Mesenchymal stem cell (in vitro differentiated cells and primary cell): Measurements from ENCODE around the gene FOXJ3.
A peak's percentile ranks its signal among the peaks of the same experiment; 100 is the strongest.

Experiments used
- DNase-seq: peaks from one replicate; pipeline ENCODE4 v3.0.0-alpha.2; 2013
- H2AFZ ChIP-seq: one replicate; pipeline ENCODE4 v1.6.1; 2013; ENCODE audit warnings: low read depth, mild to moderate bottlenecking, control low read depth, inconsistent platforms, low read length, moderate library complexity
- H2AK5ac ChIP-seq: 2 replicates; pipeline ENCODE4 v1.6.1; 2013; ENCODE audit warnings: low read length, moderate library complexity, mild to moderate bottlenecking, inconsistent platforms; ENCODE audit not compliant: severe bottlenecking
- H2BK120ac ChIP-seq: one replicate; pipeline ENCODE4 v1.6.1; 2013; ENCODE audit warnings: low read depth, mild to moderate bottlenecking, inconsistent platforms, low read length, moderate library complexity
- H2BK12ac ChIP-seq, 2 experiments: one replicate each; pipeline ENCODE4 v1.6.1; 2013; ENCODE audit warnings: inconsistent platforms in 2 of 2, low read length in 2 of 2, mild to moderate bottlenecking in 2 of 2, moderate library complexity in 2 of 2, control low read depth in 1 of 2
- H2BK15ac ChIP-seq: one replicate; pipeline ENCODE4 v1.6.1; 2013; ENCODE audit warnings: mild to moderate bottlenecking, low read depth, inconsistent platforms; ENCODE audit not compliant: poor library complexity, severe bottlenecking
- H2BK5ac ChIP-seq: 2 replicates; pipeline ENCODE4 v1.6.1; 2013; ENCODE audit warnings: low read depth, mild to moderate bottlenecking, low read length, control low read depth, inconsistent platforms; ENCODE audit not compliant: poor library complexity, severe bottlenecking
- H3K14ac ChIP-seq, 2 experiments: one replicate each; pipeline ENCODE4 v1.6.1; 2013; ENCODE audit warnings: inconsistent platforms in 2 of 2, low read length in 2 of 2, control low read depth in 1 of 2, mild to moderate bottlenecking in 1 of 2, moderate library complexity in 1 of 2
- H3K18ac ChIP-seq, 2 experiments: one replicate each; pipeline ENCODE4 v1.6.1; 2013; ENCODE audit warnings: inconsistent platforms in 2 of 2, low read length in 2 of 2, control low read depth in 1 of 2, low read depth in 1 of 2, mild to moderate bottlenecking in 1 of 2
- H3K23ac ChIP-seq, 2 experiments: one replicate each; pipeline ENCODE4 v1.6.1; 2013; ENCODE audit warnings: inconsistent platforms in 2 of 2, low read length in 2 of 2, mild to moderate bottlenecking in 2 of 2, moderate library complexity in 2 of 2, control low read depth in 1 of 2
- H3K27ac ChIP-seq: 2 replicates; pipeline ENCODE4 v1.5.1; 2013; ENCODE audit warnings: mild to moderate bottlenecking, moderate library complexity, low read length, control low read depth, inconsistent platforms; ENCODE audit not compliant: poor library complexity, severe bottlenecking
- H3K27me3 ChIP-seq, 2 experiments: 2 replicates each; pipeline versions ENCODE4 v1.6.1 to v1.7.0; 2013; ENCODE audit warnings: low read length in 2 of 2, mild to moderate bottlenecking in 2 of 2, moderate library complexity in 2 of 2, control low read depth in 1 of 2, inconsistent platforms in 1 of 2; ENCODE audit not compliant: control insufficient read depth in 1 of 2, insufficient read depth in 1 of 2
- H3K36me3 ChIP-seq, 2 experiments: 2 replicates each; pipeline versions ENCODE4 v1.6.1 to v1.7.0; 2013; ENCODE audit warnings: low read length in 2 of 2, control low read depth in 1 of 2, inconsistent platforms in 1 of 2, low read depth in 1 of 2, mild to moderate bottlenecking in 1 of 2; ENCODE audit not compliant: insufficient read depth in 2 of 2, control insufficient read depth in 1 of 2
- H3K4ac ChIP-seq, 2 experiments: one replicate each; pipeline ENCODE4 v1.6.1; 2013; ENCODE audit warnings: inconsistent platforms in 2 of 2, low read length in 2 of 2, mild to moderate bottlenecking in 2 of 2, moderate library complexity in 2 of 2, control low read depth in 1 of 2, low read depth in 1 of 2
- H3K4me1 ChIP-seq: 2 replicates; pipeline ENCODE4 v1.6.1; 2013; ENCODE audit warnings: low read depth, low read length, control low read depth; ENCODE audit not compliant: control insufficient read depth, insufficient read depth
- H3K4me2 ChIP-seq: 2 replicates; pipeline ENCODE4 v1.6.1; 2013; ENCODE audit warnings: low read length, mild to moderate bottlenecking, inconsistent platforms; ENCODE audit not compliant: poor library complexity, severe bottlenecking
- H3K4me3 ChIP-seq, 2 experiments: 2 replicates each; pipeline versions ENCODE4 v1.5.1 to v1.7.0; 2013; ENCODE audit warnings: low read length in 2 of 2, mild to moderate bottlenecking in 2 of 2, control low read depth in 1 of 2, low read depth in 1 of 2; ENCODE audit not compliant: insufficient read depth in 1 of 2
- H3K79me1 ChIP-seq: replicated peaks from 2 replicates; pipeline ENCODE4 v1.6.1; 2013; ENCODE audit warnings: mild to moderate bottlenecking, control low read depth, low read length, inconsistent platforms; ENCODE audit not compliant: poor library complexity, severe bottlenecking
- H3K9ac ChIP-seq: 2 replicates; pipeline ENCODE4 v1.7.0; 2013; ENCODE audit warnings: mild to moderate bottlenecking, low read length, moderate library complexity
- H3K9me3 ChIP-seq: 2 replicates; pipeline ENCODE4 v1.7.0; 2013; ENCODE audit warnings: mild to moderate bottlenecking, low read length; ENCODE audit not compliant: control insufficient read depth
- H4K8ac ChIP-seq: one replicate; pipeline ENCODE4 v1.6.1; 2013; ENCODE audit warnings: inconsistent platforms, mild to moderate bottlenecking, low read length, moderate library complexity
- H4K91ac ChIP-seq: one replicate; pipeline ENCODE4 v1.6.1; 2013; ENCODE audit warnings: mild to moderate bottlenecking, low read length, inconsistent platforms
- WGBS: methylation state at CpG from one replicate; pipeline ENCODE4 v1.1.7; 2013; ENCODE audit warnings: mixed read lengths; 5-methylcytosine and 5-hydroxymethylcytosine counted together

The FOXJ3 gene

DNA sequence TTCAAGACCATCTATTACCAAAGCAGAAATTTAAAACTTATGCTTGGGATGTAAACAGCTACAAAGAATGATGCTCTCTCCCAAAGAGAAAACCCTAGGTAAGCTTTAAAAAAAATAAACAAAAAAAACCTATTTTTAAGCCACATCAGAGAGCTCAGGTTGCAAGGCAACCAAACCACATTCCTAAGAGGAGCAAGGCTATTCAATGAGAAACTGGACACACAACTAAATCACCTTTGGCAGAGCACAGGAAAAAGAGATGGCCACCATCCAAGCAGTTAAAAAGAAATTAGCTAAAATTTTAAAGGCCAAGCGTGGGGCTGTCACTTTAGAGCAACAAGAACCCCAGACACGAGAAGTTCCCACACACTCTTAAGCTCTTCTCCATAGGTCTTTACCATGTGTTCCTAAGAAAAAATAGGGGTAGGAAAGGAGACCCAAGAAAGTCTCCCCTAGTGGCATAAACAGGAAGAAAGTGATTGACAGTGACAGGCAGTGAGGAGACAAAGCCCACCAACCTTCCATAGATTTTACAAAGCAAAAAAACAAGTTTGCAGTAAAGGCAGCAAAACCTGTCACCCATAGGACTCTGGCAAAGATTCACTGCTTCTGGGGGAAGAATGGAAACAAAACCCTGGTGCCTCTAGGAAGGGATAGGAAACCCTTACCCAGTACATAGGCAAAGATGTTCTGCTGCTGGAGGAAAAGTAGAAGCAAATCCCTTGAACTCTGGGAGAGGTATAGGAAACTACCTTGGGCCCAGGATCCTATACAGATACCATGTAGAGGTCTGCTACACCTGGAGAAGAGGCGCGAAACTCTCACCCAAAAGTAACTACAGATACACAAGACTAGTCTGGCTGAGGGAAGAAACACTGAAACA, 68.5 kb downstream of the FOXJ3 start:
- Histone ChIP-seq H2AFZ (no peak overlapping the region), H3K27ac (no peak overlapping the region), H3K36me3 (peaks cover 0 to 34% of the 10 kb centered on the region in 2 experiments), H2BK12ac (no peak overlapping the region), H3K4me3 (no peak overlapping the region), H3K79me1 (peaks cover 25% of the 10 kb centered on the region), H3K4me1 (no peaks in the 10 kb centered on the region), H2AK5ac (no peak overlapping the region), H3K9me3 (no peaks in the 10 kb centered on the region), H3K4me2 (no peak overlapping the region), H2BK120ac (no peak overlapping the region), H4K8ac (no peak overlapping the region), H3K18ac (no peak overlapping the region), H4K91ac (no peak overlapping the region), H3K4ac (no peak overlapping the region), H2BK15ac (no peak overlapping the region), H3K14ac (no peak overlapping the region), H3K9ac (no peak overlapping the region), H3K27me3 (no peaks in the 10 kb centered on the region), H2BK5ac (no peak overlapping the region), H3K23ac (no peak overlapping the region)
- no peak for DNase-seq
- 98% methylated on average over 3 of the region's 4 CpGs for WGBS

DNA sequence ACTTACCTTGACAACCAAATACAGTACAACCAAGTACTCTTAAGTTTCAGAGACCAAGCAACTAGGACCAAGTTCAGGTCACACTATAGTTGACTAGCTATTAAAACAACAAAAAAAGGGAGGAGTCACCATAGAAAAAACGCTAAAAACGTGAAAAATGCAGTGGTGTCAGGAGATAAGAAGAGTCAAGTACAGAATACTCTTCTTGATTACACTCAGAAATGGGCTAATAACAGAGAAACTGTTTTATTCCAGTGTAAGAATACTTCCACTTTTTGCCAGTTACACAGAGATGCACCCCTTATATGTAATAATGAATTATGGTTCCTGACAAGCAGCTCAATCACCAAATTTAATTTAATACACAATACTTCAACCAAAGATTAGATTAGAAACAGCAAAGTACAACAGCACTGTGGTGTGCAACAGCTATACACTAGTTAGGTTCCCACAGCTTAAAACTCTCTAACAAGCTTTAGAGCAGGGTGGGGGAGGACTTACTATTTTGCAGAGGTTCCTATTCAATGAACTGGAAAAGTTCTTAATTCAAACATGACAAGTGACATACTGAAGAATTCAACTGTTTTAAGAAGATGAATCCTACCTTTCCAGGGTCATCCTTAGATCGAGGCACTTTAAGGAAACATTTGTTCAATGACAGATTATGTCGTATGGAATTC, 70.4 kb downstream of the FOXJ3 start:
- H3K4me3 ChIP-seq, result no peak overlapping the region
- H2AK5ac ChIP-seq, result no peak overlapping the region
- H3K27me3 ChIP-seq, result no peaks in the 10 kb centered on the region
- no peak overlapping the region for H2BK12ac ChIP-seq
- no peak overlapping the region for H3K27ac ChIP-seq
- no peak overlapping the region for H3K4me2 ChIP-seq
- H3K4ac ChIP-seq, result no peak overlapping the region
- no peak overlapping the region for H3K9ac ChIP-seq
- WGBS, result 100% methylated on average over 2 of the region's 4 CpGs
- no peak overlapping the region for H2BK5ac ChIP-seq
- H3K14ac ChIP-seq, result no peak overlapping the region
- no peak overlapping the region for H2BK120ac ChIP-seq
- no peak overlapping the region for H2BK15ac ChIP-seq
- no peak overlapping the region for H2AFZ ChIP-seq
- no peak overlapping the region for H3K18ac ChIP-seq
- H4K8ac ChIP-seq, result no peak overlapping the region
- peaks cover 3 to 37% of the 10 kb centered on the region in 2 experiments for H3K36me3 ChIP-seq
- no peaks in the 10 kb centered on the region for H3K9me3 ChIP-seq
- no peak overlapping the region for H4K91ac ChIP-seq
- peaks cover 26% of the 10 kb centered on the region for H3K79me1 ChIP-seq
- no peak for DNase-seq
- H3K4me1 ChIP-seq, result no peaks in the 10 kb centered on the region
- no peak overlapping the region for H3K23ac ChIP-seq

GRCh38 chr1:42263019-42263418, 72.0 kb downstream of the FOXJ3 start:
- Histone ChIP-seq H4K8ac (no peak overlapping the region), H4K91ac (no peak overlapping the region), H2BK12ac (no peak overlapping the region), H3K4me1 (no peaks in the 10 kb centered on the region), H3K9me3 (no peaks in the 10 kb centered on the region), H2AK5ac (no peak overlapping the region), H2BK120ac (no peak overlapping the region), H3K9ac (no peak overlapping the region), H3K4me2 (no peak overlapping the region), H3K36me3 (peaks cover 3 to 33% of the 10 kb centered on the region in 2 experiments), H3K23ac (no peak overlapping the region), H3K4me3 (no peak overlapping the region), H3K79me1 (peaks cover 23% of the 10 kb centered on the region), H2AFZ (no peak overlapping the region), H2BK5ac (no peak overlapping the region), H3K27me3 (no peaks in the 10 kb centered on the region), H3K4ac (no peak overlapping the region), H3K18ac (no peak overlapping the region), H2BK15ac (no peak overlapping the region), H3K14ac (no peak overlapping the region), H3K27ac (no peak overlapping the region)
- DNase-seq, result no peak

GRCh38 chr1:42260376-42261070, 74.5 kb downstream of the FOXJ3 start:
- Histone ChIP-seq H3K27ac (no peak overlapping the region), H3K23ac (no peak overlapping the region), H2BK120ac (no peak overlapping the region), H2AFZ (no peak overlapping the region), H3K18ac (no peak overlapping the region), H4K8ac (no peak overlapping the region), H3K4me1 (no peaks in the 10 kb centered on the region), H2BK5ac (no peak overlapping the region), H2BK12ac (no peak overlapping the region), H3K9ac (no peak overlapping the region), H3K14ac (no peak overlapping the region), H3K79me1 (peaks cover 16% of the 10 kb centered on the region), H3K27me3 (no peaks in the 10 kb centered on the region), H3K4me2 (no peak overlapping the region), H3K4ac (peak overlapping the region in 1 of 2 experiments; percentile 26), H3K4me3 (no peak overlapping the region), H3K9me3 (no peaks in the 10 kb centered on the region), H3K36me3 (peaks cover 3 to 33% of the 10 kb centered on the region in 2 experiments), H2BK15ac (no peak overlapping the region), H2AK5ac (no peak overlapping the region), H4K91ac (no peak overlapping the region)
- 100% methylated on average over 1 of the region's 1 CpG for WGBS
- peak; percentile 19 for DNase-seq
